ENCODE data around the gene MED26.

GRCh38 chr19:16564842-16565241, 63.2 kb downstream of the MED26 start:
- TF ChIP-seq POLR2AphosphoS5 (IDR thresholded peaks at IDR 0.05; ENCODE audit: borderline replicate concordance, low read depth, low read length) (no peak), EZH2 (IDR thresholded peaks at IDR 0.05) (no peak)

Measured in SK-N-MC (cell line).